ENCODE measurements around the gene UPK3A. TPM values are rescaled to one million over a fixed set of nuclear protein-coding genes. Genes with fewer than 3 reads are reported as not detected.
"Not testable (repeated sequence)": the region's sequence is repeated elsewhere in the genome, so short reads cannot be mapped to it uniquely, and the experiment has no call there.

The UPK3A gene
- polyA plus RNA-seq, 12 donors: 0.18 to 0.28 TPM; not detected in 10

DNA sequence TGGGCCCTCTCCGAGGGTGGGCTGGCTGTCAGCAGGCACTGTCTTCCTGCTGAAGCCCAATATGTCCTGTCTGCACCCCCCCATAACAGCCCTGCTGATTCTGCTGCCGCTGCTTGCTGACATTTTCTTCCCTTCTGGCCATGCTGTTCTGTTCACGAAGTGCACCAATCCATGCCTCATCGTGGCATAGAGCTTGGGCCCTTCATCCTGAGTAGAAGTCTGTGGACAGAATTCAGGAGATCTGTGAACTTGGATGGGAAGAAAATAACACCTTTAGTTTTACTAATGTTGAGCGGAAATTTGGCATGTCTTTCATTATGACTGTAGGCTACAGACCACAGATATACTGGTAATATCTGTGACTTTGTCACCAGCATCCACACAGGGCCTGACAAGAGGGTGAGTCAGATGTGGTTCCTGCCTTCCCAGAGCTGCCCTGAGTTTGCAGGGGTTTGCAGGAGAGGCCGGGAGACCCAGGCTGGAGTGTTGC lies 29.9 kb upstream of the UPK3A start:
- no peak for DNase-seq

DNA sequence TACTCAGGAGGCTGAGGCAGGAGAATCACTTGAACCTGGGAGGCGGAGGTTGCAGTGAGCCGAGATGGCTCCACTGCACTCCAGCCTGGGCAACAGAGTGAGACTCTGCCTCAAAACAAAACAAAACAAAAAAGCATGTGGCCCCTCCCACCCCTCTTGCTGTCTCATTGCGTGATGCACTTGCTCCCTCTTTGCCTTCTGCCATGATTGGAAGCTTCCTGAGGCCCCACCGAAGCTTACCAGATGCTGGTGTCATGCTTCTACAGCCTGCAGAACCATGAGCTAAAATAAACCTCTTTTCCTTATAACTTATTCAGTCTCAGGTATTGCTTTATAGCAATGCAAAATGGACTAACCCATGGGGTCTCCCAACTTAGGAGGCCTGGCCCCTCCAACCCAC lies 26.8 kb upstream of the UPK3A start:
- not testable (repeated sequence) for DNase-seq

- no peak for DNase-seq
Measured at GRCh38 chr22:45259754-45260394, 24.9 kb upstream of the UPK3A start.

- DNase-seq: not testable (repeated sequence)
Measured at GRCh38 chr22:45260395-45260759, 24.4 kb upstream of the UPK3A start.

DNA sequence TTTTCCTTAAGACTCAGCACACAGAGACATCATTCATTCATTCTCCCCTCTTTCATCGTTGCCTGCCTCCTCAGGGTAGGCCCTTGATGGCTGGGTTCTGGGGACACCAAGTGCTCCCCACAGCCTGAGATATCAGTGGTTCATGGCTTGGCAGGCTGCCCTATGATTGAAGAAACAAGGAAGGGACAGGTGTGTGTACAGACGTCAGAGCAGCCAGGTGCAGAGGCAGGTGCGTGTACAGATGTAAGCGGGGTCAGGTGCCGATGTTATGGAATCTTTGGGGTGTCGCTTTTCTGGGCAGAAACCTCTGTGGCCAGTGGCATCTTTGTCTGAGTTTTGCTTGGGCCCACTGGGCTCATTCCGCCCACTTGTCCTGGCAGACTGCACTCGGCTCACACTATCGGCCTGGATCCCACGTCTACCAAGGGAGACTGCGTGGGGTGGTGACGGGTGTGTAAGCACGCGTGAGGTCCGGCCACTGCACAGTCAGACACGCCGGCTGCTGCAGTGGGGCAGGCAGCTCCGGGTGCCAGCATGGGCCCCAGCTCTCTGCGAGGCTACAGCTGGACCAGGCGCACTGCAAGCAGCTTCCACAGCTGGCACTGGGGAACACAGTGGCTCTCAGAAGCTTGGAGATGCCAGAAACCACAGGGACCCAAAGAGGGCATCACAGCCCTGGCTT lies 23.2 kb upstream of the UPK3A start:
- DNase-seq: no peak

DNA sequence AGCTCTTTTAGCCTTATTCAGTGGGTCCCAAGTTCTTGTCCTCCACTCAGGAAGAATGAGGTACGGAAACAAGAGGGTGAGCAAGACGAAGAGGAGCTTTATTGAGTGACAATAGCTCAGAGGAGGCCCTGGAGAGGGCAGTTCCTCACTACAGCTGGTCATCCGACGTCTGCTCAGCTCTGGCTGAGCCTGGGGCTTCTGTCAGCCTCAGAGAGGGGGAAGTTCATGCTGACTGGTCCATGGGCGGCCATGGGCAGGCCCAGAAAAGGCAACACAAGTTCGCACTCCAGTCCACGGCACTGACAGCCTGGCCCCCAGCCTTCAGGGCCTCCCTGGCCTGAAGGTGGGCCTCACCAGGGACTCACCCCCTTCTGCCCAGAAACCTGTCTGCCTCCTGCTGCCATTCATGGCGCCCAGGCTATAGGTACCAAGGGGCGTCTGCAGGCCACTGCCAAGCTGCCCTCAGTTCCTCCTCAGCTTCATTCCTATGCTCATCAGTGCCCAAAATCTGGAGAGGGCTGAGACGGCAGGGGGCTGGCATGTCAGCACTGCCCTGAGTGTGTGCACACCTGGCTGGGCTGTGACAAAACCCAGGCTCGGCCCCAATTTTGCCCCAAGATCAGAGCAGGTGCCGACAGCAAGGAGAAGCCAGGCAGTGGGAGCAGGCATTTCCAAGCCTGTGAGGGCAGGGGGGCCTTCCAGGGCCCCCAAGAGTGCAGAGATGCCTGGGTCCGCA lies 22.4 kb upstream of the UPK3A start:
- no peak for DNase-seq

GRCh38 chr22:45262931-45263462 lies 21.8 kb upstream of the UPK3A start:
- no peak for DNase-seq

- peak; percentile 69 for DNase-seq
Measured at GRCh38 chr22:45263463-45264269, 21.1 kb upstream of the UPK3A start.

DNA sequence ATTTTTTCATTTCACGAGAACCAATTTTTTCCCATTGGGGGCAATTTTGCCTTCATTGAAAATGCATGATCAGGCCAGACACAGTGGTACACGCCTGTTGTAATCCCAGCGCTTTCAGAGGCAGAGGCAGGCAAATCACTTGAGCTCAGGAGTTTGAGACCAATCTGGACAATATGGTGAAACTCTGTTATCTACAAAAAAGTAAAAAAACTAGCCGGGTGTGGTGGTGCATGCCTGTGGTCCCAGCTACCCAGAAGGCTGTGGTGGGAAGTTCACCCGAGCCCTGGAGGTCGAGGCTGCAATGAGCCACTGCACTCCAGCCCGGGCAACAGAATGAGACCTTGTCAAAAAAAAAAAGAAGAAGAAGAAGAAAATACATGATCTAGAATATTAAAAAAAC lies 19.2 kb upstream of the UPK3A start:
- no peak for DNase-seq

GRCh38 chr22:45268167-45268957 lies 16.4 kb upstream of the UPK3A start:
- peak; percentile 40 for DNase-seq

- peak; percentile 83 for DNase-seq
Measured at GRCh38 chr22:45268958-45269844, 15.5 kb upstream of the UPK3A start.

- DNase-seq: no peak
Measured at GRCh38 chr22:45270095-45271020, 14.4 kb upstream of the UPK3A start.

- DNase-seq: peak; percentile 84
Measured at GRCh38 chr22:45271667-45272201, 13.0 kb upstream of the UPK3A start.

- no peak for DNase-seq
Measured at GRCh38 chr22:45272498-45272897, 12.3 kb upstream of the UPK3A start.

DNA sequence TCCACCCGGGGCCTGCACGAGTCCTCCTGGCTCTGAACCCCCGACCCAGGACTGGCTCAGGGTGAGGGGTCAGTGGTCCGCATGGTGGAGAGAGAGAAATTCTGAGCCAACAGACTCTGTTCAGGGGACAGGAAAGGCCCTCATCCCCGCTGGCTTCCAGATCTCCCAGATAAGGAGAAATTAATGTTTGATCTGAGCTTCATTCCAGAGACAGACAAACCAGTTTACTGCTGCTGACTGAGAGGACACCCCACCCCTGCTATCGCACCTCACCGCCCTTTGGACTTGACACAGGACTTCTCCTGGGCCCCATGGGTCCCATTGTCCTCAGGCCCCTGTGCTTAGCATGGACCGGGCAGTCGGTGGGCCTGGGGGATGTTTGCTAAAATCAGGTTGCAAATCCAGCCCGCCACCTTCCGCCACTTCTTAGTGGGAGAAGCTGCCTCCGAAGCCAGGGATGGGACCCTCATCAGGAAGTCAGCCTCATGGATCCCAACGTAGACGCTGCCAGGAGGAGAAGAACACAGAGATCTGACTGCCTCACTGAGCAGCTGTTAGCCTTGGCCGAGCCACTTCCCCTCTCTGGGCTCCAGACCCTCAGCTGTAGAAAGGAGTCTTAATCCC lies 11.2 kb upstream of the UPK3A start:
- DNase-seq: no peak

DNA sequence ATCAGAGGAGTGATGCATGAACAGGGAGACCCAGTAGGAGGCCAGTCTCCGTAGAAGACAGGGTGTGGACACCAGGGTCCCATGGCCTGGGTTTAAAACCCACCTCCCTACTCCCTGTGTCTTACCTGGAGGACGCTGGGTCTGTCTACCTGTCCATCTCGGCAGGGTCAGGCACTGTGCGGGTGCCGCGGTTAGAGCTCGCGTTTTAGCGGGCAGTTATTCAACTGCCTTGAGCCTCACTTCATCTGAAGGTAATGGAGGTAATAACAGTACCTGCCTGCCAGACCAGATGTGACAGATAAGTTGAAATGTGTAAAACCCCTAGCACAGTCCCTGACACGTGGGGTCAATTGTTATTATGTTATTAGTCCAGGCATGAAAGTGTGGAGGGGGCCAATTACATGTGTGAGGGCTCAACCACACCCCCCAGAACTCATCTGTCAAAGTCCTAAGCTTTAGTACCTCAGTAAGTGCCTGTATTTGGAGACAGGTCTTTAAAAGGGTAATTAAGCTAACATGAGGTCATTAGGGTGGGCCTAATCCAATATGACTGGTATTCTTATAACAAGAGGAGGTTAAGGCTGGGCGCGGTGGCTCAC lies 8.1 kb upstream of the UPK3A start:
- no peak for DNase-seq

DNA sequence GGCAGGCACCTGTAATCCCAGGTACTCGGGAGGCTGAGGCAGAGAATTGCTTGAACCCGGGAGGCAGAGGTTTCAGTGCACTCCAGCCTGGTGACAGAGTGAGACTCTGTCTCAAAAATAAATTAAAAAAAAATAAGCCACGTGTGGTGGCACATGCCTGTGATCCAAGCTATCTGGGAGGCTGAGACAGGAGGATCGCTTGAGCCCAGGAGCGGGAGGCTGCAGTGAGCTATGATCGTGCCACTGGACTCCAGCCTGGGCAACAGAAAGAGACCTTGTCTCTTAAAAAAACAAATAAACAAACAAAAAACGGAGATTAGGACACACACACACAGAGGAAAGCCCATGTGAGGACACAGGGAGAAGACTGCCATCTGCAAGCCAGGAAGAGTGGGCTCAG lies 7.0 kb upstream of the UPK3A start:
- DNase-seq: not testable (repeated sequence)
